K562 (cell line): Measurements from ENCODE around the gene WDR62. TPM values are rescaled to one million over a fixed set of nuclear protein-coding genes. Genes with fewer than 3 reads are reported as not detected.
A peak's percentile ranks its signal among the peaks of the same experiment; 100 is the strongest.

Experiments
- ARNT ChIP-seq, 2 experiments: fragments of 450-650 bp; IDR thresholded peaks; 2 replicates each; pipeline ENCODE4 v1.6.1; 2016; ENCODE audit warnings: mild to moderate bottlenecking in 1 of 2
- ATF1 ChIP-seq, 2 experiments: fragments of 450-650 bp in 1 of 2; IDR thresholded peaks; 2 replicates each; pipeline ENCODE4 v1.6.1; 2016; ENCODE audit warnings: missing compliant biosample characterization in 1 of 2, missing genetic modification characterization in 1 of 2
- ESRRA ChIP-seq: fragments of 450-650 bp; IDR thresholded peaks from 2 replicates; pipeline ENCODE4 v1.6.1; 2014; ENCODE audit warnings: low read depth, mild to moderate bottlenecking, moderate library complexity, borderline replicate concordance
- FOXK2 ChIP-seq, 2 experiments: fragments of 450-650 bp; IDR thresholded peaks in 1 of 2; conservative IDR thresholded peaks in 1 of 2; 2 replicates each; pipeline ENCODE4 v1.6.1; 2016; ENCODE audit warnings: low read depth in 2 of 2, mild to moderate bottlenecking in 1 of 2
- KLF1 ChIP-seq: fragments of 450-650 bp; IDR thresholded peaks from 2 replicates; pipeline ENCODE4 v1.6.1; 2016; ENCODE audit warnings: missing genetic modification characterization, missing compliant biosample characterization
- LEF1 ChIP-seq: fragments of 450-650 bp; IDR thresholded peaks from 2 replicates; pipeline ENCODE4 v1.6.1; 2016; ENCODE audit warnings: mild to moderate bottlenecking
- MNT ChIP-seq, 2 experiments: fragments of 450-650 bp; conservative IDR thresholded peaks; 2 replicates each; pipeline ENCODE4 v1.6.1; 2017; ENCODE audit warnings: mild to moderate bottlenecking in 2 of 2, moderate library complexity in 2 of 2
- NKRF ChIP-seq: fragments of 450-650 bp; IDR thresholded peaks from 2 replicates; pipeline ENCODE4 v1.6.1; 2016; ENCODE audit warnings: borderline replicate concordance
- POLR2AphosphoS2 ChIP-seq: IDR thresholded peaks from 2 replicates; pipeline ENCODE4 v1.6.1; 2012; ENCODE audit warnings: low read length, improper control_type of control experiment
- PRDM10 ChIP-seq: fragments of 450-650 bp; IDR thresholded peaks from 2 replicates; pipeline ENCODE4 v1.6.1; 2018; ENCODE audit not compliant: partially characterized antibody
- VEZF1 ChIP-seq: fragments of 200-800 bp; sonication (Bioruptor generic); IDR thresholded peaks from 2 replicates; pipeline ENCODE4 v1.6.1; 2017; ENCODE audit warnings: missing genetic modification characterization, missing compliant biosample characterization
- ZFP36 ChIP-seq: fragments of 150-350 bp; IDR thresholded peaks from 2 replicates; pipeline ENCODE4 v1.6.1; 2018; ENCODE audit warnings: low read length, low read depth; ENCODE audit not compliant: partially characterized antibody
- polyA plus RNA-seq, 8 experiments: library from polyadenylated mRNA; depleted of rRNA in 4 of 8; stranded (reverse) in 5 of 8; unstranded in 3 of 8; fragments of >200 nt; fragmentation: Nextera tagmentation in 2 of 8; fragmentation: Illumina TruSeq in 1 of 8; extraction: Ambion mirVana in 2 of 8; extraction: Trizol in 1 of 8; gene quantifications; 2 replicates each; pipeline versions ENCODE4 v1.2.1 to v1.2.3, GENCODE V29; 2011 to 2014; ENCODE audit warnings: inconsistent platforms in 1 of 8, missing spikeins in 1 of 8
- total RNA-seq, 7 experiments: library from RNA; depleted of rRNA in 6 of 7; stranded (reverse); fragments of >200 nt in 6 of 7; fragmentation: Illumina TruSeq in 2 of 7; extraction: Trizol in 2 of 7; gene quantifications; 2 replicates each; pipeline versions ENCODE4 v1.2.1 to v1.2.3, GENCODE V29; 2011 to 2021; ENCODE audit warnings: low replicate concordance in 1 of 7

WDR62 gene
- total and polyA plus RNA-seq, 9 of the 15 experiments (the other 6 are each of a cell fraction or from before 2014, with no cell fraction given): 0.35 to 32.8 (median 14.4) TPM

- TF ChIP-seq POLR2AphosphoS2 (peak; percentile 44; the same call in 1 of the 2 replicates), ARNT (IDR thresholded peaks at IDR 0.05) (peak in 1 of 2 experiments; percentile 34; a peak in 1 of 4 replicates), NKRF (peak; percentile 50; the same call in 1 of the 2 replicates), LEF1 (peak; percentile 27; the same call in 1 of the 2 replicates), ESRRA (no peak), PRDM10 (peak; percentile 83), ZFP36 (peak; percentile 56), KLF1 (tag) (0 out of 2 replicates have a peak, but pooled peaks have one; percentile 43), MNT (conservative IDR thresholded peaks at IDR 0.05) (peak in 1 of 2 experiments; percentile 83; a peak in 3 of 4 replicates), FOXK2 (conservative IDR thresholded peaks at IDR 0.05 in 1 of 2, IDR thresholded peaks at IDR 0.05 in 1 of 2; ENCODE audit: low read depth in 2 of 2) (peak; percentile 68 to 72; a peak in 3 of 4 replicates), ATF1 (CRISPR knock-in tag; IDR thresholded peaks at IDR 0.05) (no peak), ATF1 (tag; IDR thresholded peaks at IDR 0.05) (peak; percentile 28; the same call in 1 of the 2 replicates), VEZF1 (peak; percentile 77)
- TF ChIP-seq, all 486 proteins: peak for 49
Observed at GRCh38 chr19:36103842-36104552, 49.3 kb downstream of the WDR62 start (continued).
